ENCODE results near the gene UBE2C.

- no peak; the same call in 1 of the 2 replicates for TF ChIP-seq SIN3A (IDR thresholded peaks at IDR 0.05; ENCODE audit: borderline replicate concordance, insufficient read depth, low read length)
- TF ChIP-seq POLR2AphosphoS5 (IDR thresholded peaks at IDR 0.05; ENCODE audit: low read depth, low read length), result no peak
- TF ChIP-seq FOXP2 (optimal IDR thresholded peaks at IDR 0.05; ENCODE audit: borderline replicate concordance, extremely low read depth, extremely low read length, insufficient read depth), result peak; percentile 7
- peak; percentile 46; the same call in 1 of the 2 replicates for TF ChIP-seq TAF1 (IDR thresholded peaks at IDR 0.05; ENCODE audit: borderline replicate concordance, insufficient read depth, low read length)
- TF ChIP-seq, protein P1, sequence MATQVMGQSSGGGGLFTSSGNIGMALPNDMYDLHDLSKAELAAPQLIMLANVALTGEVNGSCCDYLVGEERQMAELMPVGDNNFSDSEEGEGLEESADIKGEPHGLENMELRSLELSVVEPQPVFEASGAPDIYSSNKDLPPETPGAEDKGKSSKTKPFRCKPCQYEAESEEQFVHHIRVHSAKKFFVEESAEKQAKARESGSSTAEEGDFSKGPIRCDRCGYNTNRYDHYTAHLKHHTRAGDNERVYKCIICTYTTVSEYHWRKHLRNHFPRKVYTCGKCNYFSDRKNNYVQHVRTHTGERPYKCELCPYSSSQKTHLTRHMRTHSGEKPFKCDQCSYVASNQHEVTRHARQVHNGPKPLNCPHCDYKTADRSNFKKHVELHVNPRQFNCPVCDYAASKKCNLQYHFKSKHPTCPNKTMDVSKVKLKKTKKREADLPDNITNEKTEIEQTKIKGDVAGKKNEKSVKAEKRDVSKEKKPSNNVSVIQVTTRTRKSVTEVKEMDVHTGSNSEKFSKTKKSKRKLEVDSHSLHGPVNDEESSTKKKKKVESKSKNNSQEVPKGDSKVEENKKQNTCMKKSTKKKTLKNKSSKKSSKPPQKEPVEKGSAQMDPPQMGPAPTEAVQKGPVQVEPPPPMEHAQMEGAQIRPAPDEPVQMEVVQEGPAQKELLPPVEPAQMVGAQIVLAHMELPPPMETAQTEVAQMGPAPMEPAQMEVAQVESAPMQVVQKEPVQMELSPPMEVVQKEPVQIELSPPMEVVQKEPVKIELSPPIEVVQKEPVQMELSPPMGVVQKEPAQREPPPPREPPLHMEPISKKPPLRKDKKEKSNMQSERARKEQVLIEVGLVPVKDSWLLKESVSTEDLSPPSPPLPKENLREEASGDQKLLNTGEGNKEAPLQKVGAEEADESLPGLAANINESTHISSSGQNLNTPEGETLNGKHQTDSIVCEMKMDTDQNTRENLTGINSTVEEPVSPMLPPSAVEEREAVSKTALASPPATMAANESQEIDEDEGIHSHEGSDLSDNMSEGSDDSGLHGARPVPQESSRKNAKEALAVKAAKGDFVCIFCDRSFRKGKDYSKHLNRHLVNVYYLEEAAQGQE (IDR thresholded peaks at IDR 0.05; ENCODE audit: insufficient read depth in 1 of 2, low read depth in 2 of 2, low read length in 2 of 2), result no peak
These were observed 20.8 kb downstream of the UBE2C start, which contains the start of gene SNX21 for GRCh38 chr20:45833030-45833882.
